Stimulated activated CD8-positive, alpha-beta memory T cell treated with anti-CD3 and anti-CD28 coated beads, Interleukin-12 subunit alpha, Interleukin-12 subunit beta, amount 100 ng/mL, for 24 hours (primary cell): ENCODE data around the gene SMC6.

Experiments used
- DNase-seq: peaks from one replicate; pipeline ENCODE4 v3.0.0-alpha.2; 2020; ENCODE audit errors: extremely low read depth

SMC6 gene

GRCh38 chr2:17710547-17711248, 42.9 kb downstream of the SMC6 start:
- DNase-seq, result no peak

GRCh38 chr2:17709897-17710296, 43.7 kb downstream of the SMC6 start:
- DNase-seq, result no peak

GRCh38 chr2:17708501-17708900, 45.1 kb downstream of the SMC6 start:
- DNase-seq, result no peak

GRCh38 chr2:17706845-17707244, 46.8 kb downstream of the SMC6 start:
- DNase-seq, result no peak

GRCh38 chr2:17690776-17691175, 62.8 kb downstream of the SMC6 start:
- DNase-seq, result no peak

- no peak for DNase-seq
Observed at GRCh38 chr2:17689010-17689409, 64.6 kb downstream of the SMC6 start.

GRCh38 chr2:17688600-17688999, 65.0 kb downstream of the SMC6 start:
- no peak for DNase-seq

GRCh38 chr2:17683981-17684380, 69.6 kb downstream of the SMC6 start:
- no peak for DNase-seq

- no peak for DNase-seq
Observed at GRCh38 chr2:17682098-17682857, 71.3 kb downstream of the SMC6 start.

GRCh38 chr2:17680119-17680518, 73.5 kb downstream of the SMC6 start:
- DNase-seq, result no peak

- DNase-seq, result no peak
Observed at GRCh38 chr2:17674817-17675216, 78.8 kb downstream of the SMC6 start.

GRCh38 chr2:17672583-17673317, 80.9 kb downstream of the SMC6 start:
- DNase-seq, result no peak

- DNase-seq, result no peak
Observed at GRCh38 chr2:17667898-17668297, 85.7 kb downstream of the SMC6 start.

GRCh38 chr2:17664534-17664933, 89.1 kb downstream of the SMC6 start:
- DNase-seq, result no peak

GRCh38 chr2:17662723-17663122, 90.9 kb downstream of the SMC6 start:
- no peak for DNase-seq

GRCh38 chr2:17661460-17661859, 92.2 kb downstream of the SMC6 start:
- DNase-seq, result no peak

GRCh38 chr2:17660219-17660618, 93.4 kb downstream of the SMC6 start:
- no peak for DNase-seq

- no peak for DNase-seq
Observed at GRCh38 chr2:17658251-17658843, 95.3 kb downstream of the SMC6 start.

GRCh38 chr2:17657759-17658158, 95.9 kb downstream of the SMC6 start:
- DNase-seq, result no peak

GRCh38 chr2:17652681-17653394, 100.8 kb downstream of the SMC6 start:
- DNase-seq, result no peak

GRCh38 chr2:17649026-17649425, 104.6 kb downstream of the SMC6 start:
- DNase-seq, result no peak

GRCh38 chr2:17648581-17648980, 105.0 kb downstream of the SMC6 start:
- DNase-seq, result no peak
